OCI-LY1 (cell line): ENCODE results near the gene SLC26A4.

Experiments
- CTCF ChIP-seq: fragments of 200-600 bp; sonication (generic), shearing (Covaris generic); IDR thresholded peaks from 2 replicates; pipeline ENCODE4 v1.5.1; 2017; ENCODE audit warnings: mild to moderate bottlenecking, antibody characterized with exemption, low read length, moderate library complexity, mixed read lengths
- EZH2 ChIP-seq: fragments of 200-600 bp; sonication (generic), shearing (Covaris generic); IDR thresholded peaks from 2 replicates; pipeline ENCODE4 v1.8.0; 2017; ENCODE audit warnings: borderline replicate concordance, mixed run types, mild to moderate bottlenecking, antibody characterized with exemption, low read length, moderate library complexity, mixed read lengths

- no peak for TF ChIP-seq CTCF
- TF ChIP-seq EZH2, result no peak
These were observed 23.7 kb downstream of the SLC26A4 start for GRCh38 chr7:107684287-107684686.
